Neural crest cell (in vitro differentiated cells): ENCODE measurements around the gene KDM3B. TPM values are rescaled to one million over a fixed set of nuclear protein-coding genes. Genes with fewer than 3 reads are reported as not detected.
"Not testable (repeated sequence)": the region's sequence is repeated elsewhere in the genome, so short reads cannot be mapped to it uniquely, and the experiment has no call there.

Experiments used
- DNase-seq: peaks from one replicate; pipeline ENCODE4 v3.0.0; 2021; ENCODE audit warnings: low read depth, mixed read lengths, low spot score
- H3K27ac Mint-ChIP-seq: one replicate; pipeline ENCODE4 v1.8.0; 2021; ENCODE audit warnings: mild to moderate bottlenecking, mixed read lengths; ENCODE audit not compliant: unreplicated experiment
- H3K27me3 Mint-ChIP-seq: 2 replicates; pipeline ENCODE4 v1.8.0; 2021; ENCODE audit warnings: low read depth, mild to moderate bottlenecking, mixed read lengths
- H3K36me3 Mint-ChIP-seq: 2 replicates; pipeline ENCODE4 v1.8.0; 2021; ENCODE audit warnings: low read depth, mild to moderate bottlenecking, mixed read lengths
- H3K4me1 Mint-ChIP-seq: 2 replicates; pipeline ENCODE4 v1.8.0; 2021; ENCODE audit warnings: mixed read lengths
- H3K4me3 Mint-ChIP-seq: one replicate; pipeline ENCODE4 v1.8.0; 2021; ENCODE audit warnings: mild to moderate bottlenecking, mixed read lengths
- H3K9me3 Mint-ChIP-seq: 2 replicates; pipeline ENCODE4 v1.8.0; 2021; ENCODE audit warnings: mixed read lengths
- total RNA-seq: library from RNA; stranded (reverse); gene quantifications from 2 replicates; pipeline ENCODE4 v1.2.1, GENCODE V29; 2021
- TF ChIP-seq, protein P1 (sequence below): fragments of 200-600 bp; sonication (generic); conservative IDR thresholded peaks from 2 replicates; pipeline ENCODE4 v1.5.0; 2021; ENCODE audit warnings: antibody characterized with exemption, mild to moderate bottlenecking

KDM3B gene
- total RNA-seq, 1 donor from 2014 or later, result 100 TPM

DNA sequence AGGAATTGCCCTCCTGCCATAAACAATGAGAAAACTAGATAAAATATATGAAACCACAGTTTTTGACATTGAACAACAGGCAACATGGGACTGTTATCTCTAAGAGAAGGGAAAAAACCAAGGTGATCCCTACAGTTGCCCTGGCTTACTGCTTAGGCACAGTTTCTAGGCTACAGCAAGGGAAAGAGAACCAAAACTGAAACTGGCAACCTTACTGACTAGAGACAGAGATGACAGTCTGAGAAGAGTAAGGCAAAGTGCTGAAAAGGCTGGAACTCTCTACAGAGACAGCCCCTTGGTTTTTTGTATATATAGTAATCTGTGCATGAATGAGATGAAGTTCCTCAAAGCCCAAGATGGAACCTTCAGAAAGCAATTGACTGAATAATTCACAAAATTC lies 50.2 kb downstream of the KDM3B start:
- Mint-ChIP-seq H3K9me3 (no peaks in the 10 kb centered on the region), H3K4me3 (no peak overlapping the region), H3K27me3 (no peaks in the 10 kb centered on the region), H3K27ac (no peak overlapping the region), H3K4me1 (no peaks in the 10 kb centered on the region), H3K36me3 (peaks cover 33% of the 10 kb centered on the region)
- DNase-seq, result no peak
- TF ChIP-seq, protein P1, sequence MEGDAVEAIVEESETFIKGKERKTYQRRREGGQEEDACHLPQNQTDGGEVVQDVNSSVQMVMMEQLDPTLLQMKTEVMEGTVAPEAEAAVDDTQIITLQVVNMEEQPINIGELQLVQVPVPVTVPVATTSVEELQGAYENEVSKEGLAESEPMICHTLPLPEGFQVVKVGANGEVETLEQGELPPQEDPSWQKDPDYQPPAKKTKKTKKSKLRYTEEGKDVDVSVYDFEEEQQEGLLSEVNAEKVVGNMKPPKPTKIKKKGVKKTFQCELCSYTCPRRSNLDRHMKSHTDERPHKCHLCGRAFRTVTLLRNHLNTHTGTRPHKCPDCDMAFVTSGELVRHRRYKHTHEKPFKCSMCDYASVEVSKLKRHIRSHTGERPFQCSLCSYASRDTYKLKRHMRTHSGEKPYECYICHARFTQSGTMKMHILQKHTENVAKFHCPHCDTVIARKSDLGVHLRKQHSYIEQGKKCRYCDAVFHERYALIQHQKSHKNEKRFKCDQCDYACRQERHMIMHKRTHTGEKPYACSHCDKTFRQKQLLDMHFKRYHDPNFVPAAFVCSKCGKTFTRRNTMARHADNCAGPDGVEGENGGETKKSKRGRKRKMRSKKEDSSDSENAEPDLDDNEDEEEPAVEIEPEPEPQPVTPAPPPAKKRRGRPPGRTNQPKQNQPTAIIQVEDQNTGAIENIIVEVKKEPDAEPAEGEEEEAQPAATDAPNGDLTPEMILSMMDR, result no peak

DNA sequence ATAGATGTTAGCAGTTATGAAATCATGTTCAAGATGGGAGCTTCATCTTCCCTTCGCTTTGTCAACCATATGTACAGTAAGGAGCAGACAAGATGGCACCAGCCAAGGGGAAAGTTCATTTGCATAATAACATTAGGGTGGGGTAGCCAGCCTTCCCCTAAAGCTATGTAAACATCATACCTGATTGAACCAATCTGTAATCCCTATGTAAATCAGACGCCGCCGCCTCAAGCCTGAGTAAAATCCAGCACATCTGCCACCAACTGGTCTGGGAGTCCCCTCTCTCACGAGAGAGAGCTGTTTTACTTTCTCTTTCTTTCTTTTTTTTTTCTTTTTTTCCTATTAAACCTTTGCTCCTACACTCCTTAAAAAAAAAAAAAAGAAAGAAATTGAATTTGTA lies 55.5 kb downstream of the KDM3B start:
- no peaks in the 10 kb centered on the region for H3K4me1 Mint-ChIP-seq
- H3K27ac Mint-ChIP-seq, result no peak overlapping the region
- H3K36me3 Mint-ChIP-seq, result peaks cover 32% of the 10 kb centered on the region
- TF ChIP-seq, protein P1, result no peak
- DNase-seq, result no peak
- peaks cover 6% of the 10 kb centered on the region for H3K9me3 Mint-ChIP-seq
- H3K27me3 Mint-ChIP-seq, result no peaks in the 10 kb centered on the region
- no peak overlapping the region for H3K4me3 Mint-ChIP-seq

DNA sequence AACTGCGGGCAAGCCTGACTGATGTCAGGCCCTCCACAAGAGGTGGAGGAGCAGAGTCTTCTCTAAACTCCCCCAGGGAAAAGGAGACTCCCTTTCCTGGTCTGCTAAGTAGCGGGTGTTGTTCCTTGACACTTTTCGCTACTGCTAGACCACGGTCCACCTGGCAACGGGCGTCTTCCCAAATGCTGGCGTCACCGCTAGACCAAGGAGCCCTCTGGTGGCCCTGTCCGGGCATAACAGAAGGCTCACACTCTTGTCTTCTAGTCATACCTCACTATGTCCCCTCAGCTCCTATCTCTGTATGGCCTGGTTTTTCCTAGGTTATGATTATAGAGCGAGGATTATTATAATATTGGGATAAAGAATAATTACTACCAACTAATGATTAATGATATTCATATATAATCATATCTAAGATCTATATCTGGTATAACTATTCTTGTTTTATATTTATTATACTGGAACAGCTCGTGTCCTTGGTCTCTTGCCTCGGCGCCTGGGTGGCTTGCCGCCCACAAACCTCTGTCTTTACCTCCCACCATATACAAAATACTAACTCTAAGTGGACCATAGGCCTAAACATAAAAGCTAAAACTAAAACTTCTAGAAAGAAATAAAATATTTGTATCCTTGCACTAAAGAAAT lies 58.6 kb downstream of the KDM3B start:
- H3K36me3 Mint-ChIP-seq, result peaks cover 30% of the 10 kb centered on the region
- H3K9me3 Mint-ChIP-seq, H3K4me3 Mint-ChIP-seq, H3K27ac Mint-ChIP-seq, H3K4me1 Mint-ChIP-seq, H3K27me3 Mint-ChIP-seq: not testable (repeated sequence)
- TF ChIP-seq, protein P1, result peak; percentile 62
- peak; percentile 40 for DNase-seq

DNA sequence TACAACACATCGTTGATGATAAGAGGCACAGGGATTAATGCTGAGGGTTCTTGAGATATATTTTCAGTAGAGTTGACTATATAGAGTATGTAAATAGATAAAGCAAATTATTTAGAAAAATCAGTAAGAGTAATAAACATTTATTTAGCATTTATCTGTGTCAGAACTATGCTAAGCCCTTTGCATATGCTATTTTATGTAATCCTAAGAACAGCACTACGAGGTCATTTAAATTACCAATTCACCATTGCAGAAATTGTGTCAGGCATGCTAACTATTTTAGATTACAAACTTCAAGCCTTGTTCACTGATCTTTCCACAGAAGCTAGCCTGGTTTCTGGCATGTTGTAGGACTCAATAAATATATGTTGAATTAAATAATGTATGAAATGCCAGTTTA lies 66.0 kb downstream of the KDM3B start:
- Mint-ChIP-seq H3K36me3 (peaks cover 15% of the 10 kb centered on the region), H3K27ac (peak overlapping the region; percentile 27), H3K9me3 (no peaks in the 10 kb centered on the region), H3K4me1 (no peaks in the 10 kb centered on the region), H3K27me3 (no peaks in the 10 kb centered on the region), H3K4me3 (no peak overlapping the region)
- TF ChIP-seq, protein P1, result no peak
- no peak for DNase-seq

DNA sequence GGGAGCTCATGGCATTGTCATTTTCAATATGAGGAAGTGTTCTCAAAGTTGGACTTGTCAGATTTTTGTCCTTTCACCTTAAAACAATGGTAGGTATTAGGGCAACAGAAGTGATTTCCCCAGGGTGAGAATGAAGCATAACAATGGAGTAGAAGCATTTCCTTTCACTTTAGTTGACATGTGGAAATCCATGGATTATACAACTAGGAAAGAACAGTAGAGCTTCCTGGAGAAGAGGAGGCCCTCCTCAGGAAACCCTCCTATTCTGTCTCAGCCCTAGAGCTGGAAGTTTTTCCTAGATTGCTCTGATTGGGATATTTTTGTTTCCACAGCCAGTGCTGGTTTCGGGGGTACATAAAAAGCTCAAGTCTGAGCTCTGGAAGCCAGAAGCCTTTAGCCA lies 72.6 kb downstream of the KDM3B start:
- TF ChIP-seq, protein P1, result no peak
- Mint-ChIP-seq H3K4me3 (no peak overlapping the region), H3K27me3 (no peaks in the 10 kb centered on the region), H3K27ac (no peak overlapping the region), H3K4me1 (no peaks in the 10 kb centered on the region), H3K36me3 (peaks cover 24% of the 10 kb centered on the region), H3K9me3 (no peaks in the 10 kb centered on the region)
- no peak for DNase-seq
